NCI-H82 treated with DMSO at 0.1 percent for 48 hours (cell line): ENCODE measurements around the gene TTLL13.
"Not testable (repeated sequence)": the region's sequence is repeated elsewhere in the genome, so short reads cannot be mapped to it uniquely, and the experiment has no call there.

Source experiments
- DNase-seq: peaks from one replicate; lab custom pipeline; 2025; ENCODE audit not compliant: unreplicated experiment; lab: John Stamatoyannopoulos, UW

TTLL13 gene

DNA sequence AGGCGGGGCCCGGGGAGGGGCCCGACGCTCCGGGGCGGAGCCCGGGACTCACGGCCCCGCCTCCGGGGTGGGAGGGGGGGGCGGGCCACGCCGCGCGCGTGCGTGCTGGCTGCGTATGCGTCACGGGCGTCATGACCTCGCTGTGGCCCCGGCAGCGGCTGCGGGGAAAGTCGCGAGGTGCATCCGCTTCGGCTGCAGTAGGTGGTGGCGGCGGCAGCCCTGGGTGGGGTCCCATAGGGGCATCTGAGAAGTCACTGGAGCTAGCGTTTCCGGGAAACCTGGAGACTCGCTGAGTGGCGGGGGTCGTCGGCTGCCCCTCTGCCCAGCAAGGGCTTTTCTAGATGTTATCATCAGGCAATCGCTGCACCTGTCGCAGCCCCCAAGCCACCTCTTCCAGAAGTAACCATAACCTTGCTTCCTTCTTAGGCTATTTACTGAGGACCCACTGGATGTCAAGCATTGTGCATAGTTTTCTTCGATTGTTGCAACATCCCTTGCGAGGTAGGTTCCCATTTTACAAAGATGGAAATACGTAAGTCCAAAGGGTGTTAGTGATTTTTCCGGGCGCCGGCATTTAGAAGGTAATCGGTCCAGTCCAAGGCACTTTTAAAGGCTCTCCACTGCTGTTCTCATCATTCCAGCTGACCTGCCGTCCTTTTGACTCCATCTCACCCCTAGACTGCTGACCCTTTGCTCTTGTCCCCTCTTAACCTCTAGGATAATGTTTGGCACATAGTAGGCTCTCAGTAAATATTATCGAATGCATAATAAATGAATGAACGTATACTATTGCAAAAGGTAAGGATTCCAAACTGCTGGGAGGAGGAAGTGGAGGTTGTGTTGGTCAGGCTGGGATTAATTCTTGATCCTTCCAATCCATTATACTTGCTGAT, 15.0 kb upstream of the TTLL13 start, which contains the start of gene GDPGP1:
TSS of gene GDPGP1 (plus strand) at position 114 of the 893 bp plus-strand sequence. CDS start 6,700 bp downstream, outside the sequence.
- DNase-seq, result no peak

DNA sequence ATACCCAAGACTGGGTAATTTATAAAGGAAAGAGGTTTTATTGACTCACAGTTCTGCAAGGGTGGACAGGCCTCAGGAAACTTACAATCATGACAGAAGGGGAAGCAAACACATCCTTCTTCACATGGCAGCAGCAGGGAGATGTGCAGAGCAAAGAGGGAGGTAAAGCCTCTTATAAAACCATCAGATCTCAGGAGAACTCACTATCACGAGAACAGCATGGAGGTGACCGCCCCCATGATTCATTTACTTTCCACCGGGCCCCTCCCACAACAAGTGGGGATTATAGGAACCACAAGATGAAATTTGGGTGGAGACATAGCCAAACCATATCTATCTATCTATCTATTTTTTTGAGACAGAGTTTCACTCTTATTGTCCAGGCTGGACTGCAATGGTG, 10.0 kb upstream of the TTLL13 start:
- no peak for DNase-seq

DNA sequence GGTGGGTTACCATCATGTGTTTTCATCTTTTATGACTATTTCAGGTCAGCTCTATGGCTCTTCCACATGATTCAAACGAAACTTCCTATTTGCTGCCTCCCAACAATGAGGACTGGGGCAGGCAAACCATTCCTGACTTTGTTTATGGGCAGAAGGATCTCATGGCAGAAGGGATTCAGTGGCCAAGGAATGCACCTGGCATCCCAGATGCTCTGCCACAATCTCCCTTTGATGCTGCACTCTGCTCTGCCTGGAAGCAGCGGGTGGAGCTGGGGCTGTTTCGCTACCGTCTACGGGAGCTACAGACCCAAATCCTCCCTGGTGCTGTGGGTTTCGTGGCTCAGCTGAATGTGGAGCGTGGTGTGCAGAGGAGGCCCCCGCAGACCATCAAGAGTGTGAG, 8.5 kb upstream of the TTLL13 start:
- DNase-seq, result no peak

DNA sequence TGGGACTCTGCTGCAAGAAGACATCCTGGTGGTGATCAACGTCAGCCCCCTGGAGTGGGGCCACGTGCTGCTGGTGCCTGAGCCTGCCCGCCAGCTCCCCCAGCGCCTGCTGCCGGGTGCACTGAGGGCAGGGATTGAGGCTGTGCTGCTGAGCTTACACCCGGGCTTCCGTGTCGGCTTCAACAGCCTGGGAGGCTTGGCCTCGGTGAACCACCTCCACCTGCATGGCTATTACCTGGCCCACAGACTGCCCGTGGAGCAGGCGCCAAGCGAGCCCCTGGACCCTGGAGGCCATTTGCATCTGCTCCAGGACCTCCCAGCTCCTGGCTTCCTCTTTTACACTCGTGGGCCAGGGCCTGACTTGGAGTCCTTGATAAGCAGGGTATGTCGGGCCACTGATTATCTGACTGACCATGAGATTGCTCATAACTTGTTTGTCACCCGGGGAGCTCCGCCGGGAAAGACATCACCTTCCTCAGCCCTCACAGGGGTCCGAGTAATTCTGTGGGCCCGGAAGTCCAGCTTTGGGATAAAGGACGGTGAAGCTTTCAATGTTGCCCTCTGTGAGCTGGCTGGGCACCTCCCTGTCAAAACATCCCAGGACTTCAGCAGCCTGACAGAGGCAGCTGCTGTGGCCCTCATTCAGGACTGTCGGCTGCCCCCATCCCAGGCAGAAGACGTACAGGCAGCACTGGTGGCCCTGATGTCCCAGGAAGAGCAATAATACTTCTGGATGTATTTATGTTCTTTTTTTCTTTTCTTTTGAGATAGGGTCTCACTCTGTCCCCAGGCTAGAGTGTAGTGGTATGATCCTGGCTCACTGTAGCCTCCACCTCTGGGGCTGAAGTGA, 7.8 kb upstream of the TTLL13 start:
- no peak for DNase-seq

DNA sequence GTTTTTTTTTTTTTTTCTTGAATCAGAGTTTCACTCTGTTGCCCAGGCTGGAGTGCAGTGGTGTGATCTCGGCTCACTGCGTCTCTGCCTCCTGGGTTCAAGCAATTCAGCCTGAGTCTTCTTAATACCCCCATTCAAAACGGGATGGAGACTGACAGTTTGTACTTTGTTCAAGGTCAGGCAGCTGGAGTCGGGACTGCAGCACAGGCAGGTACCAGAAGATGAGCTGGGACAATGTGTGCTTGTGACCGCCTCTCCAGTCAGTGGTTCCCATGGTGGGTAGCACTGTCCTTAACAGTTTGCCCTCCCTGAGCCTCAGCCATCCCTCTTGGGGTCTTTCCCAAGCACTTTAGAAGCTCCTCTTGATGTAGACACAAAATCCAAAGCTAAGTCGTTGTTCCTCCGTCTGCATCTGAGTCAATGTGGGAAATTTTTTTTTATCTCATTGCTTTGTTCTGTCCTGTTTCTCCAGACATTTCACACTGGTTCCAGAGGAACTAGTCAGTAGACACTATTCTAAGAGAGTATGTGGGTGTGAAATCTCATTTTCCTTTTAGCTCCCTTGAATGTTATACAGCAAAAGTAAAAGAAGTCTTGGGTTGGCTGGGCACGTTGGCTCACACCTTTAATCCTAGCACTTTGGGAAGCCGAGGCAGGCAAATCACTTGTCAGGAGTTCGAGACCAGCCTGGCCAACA, 5.3 kb upstream of the TTLL13 start:
- DNase-seq, result no peak

DNA sequence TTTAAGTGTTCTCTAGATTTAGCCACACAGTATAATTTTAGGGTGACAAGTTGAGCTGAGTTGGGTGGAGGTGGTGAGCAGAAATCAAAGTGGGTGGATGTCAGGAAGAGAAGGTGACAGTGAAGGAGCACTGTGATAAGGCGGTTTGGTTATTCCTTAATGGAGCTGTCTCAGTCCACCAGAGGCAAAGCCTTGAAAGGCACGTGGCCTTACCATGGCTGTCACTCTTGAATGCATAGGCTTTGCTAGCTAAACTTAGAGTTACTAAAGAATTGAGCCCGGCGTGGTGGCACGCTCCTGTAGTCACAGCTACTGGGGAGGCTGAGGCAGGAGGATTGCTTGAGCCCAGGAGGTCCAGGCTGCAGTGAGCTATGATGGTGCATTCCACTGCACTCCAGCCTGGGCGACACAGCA, 560 bp upstream of the TTLL13 start:
- DNase-seq, result no peak

DNA sequence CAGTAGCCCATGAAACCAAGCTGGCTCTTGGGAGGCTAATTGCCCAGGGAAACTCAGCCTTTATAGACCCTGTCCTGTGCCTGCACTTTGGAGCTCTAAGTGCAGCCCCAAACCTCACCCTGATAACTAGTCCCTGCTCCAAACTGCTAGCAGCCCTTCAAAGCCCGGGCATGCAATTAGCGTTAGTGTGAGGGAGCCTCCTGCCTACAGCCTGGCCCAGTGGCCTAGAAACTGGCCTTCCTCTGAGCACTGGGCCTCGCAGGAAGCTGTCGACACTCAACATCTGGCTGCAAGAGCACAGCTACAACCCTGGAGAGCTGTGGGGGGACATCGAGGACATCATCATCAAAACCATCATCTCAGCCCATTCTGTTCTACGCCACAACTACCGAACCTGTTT, 8.4 kb downstream of the TTLL13 start:
- DNase-seq, result no peak

DNA sequence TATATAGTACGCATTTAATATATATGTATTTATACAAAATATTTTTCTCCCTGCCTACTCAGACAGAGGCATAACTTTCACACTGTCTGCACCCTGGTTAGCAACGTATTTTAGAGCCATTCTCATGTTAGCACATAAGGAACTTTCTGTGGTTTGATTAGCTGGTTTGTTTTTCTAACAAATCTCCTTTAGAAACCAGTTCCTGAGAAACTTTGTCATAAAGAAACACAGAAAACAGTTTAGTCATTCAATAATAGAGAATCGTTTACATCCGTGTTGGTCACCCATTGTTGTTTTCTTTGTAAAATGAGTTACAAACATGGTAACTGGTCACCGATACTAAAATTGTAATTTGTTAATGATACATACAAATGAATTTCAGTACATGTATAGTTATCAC, 10.2 kb downstream of the TTLL13 start:
- DNase-seq, result no peak

DNA sequence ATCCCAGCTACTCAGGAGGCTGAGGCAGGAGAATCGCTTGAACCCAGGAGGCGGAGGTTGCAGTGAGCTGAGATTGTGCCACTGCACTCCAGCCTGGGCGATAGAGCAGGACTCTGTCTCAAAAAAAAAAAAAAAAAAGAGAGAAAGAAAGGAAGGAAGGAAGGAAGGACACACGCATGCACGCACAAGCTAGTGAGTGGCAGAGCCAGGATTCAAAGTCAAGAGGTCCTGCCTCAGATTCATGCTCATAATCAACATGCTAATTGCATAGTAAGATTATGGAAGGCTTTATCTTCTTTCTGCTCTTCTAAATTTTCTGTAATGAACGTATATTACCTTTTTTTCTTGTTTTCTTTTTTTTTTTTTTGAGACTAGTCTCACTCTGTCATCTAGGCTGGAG, 11.4 kb downstream of the TTLL13 start:
- DNase-seq, result not testable (repeated sequence)

DNA sequence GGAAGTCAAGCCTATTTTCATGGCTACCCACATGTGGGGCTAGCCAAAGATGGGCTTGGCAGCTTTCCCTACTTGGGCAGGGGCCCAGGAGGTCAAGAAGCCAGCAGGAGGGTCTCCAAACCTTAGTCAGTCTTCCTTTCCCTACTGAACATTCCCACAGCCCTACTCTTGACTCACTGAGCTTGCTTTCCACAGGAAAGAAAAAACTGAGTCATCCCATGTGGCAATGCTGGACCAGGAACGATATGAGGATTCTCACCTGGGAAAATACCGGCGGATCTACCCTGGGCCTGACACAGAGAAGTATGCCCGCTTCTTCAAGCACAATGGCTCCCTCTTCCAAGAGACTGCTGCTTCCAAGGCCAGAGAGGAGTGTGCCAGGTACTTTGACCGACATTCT, 12.5 kb downstream of the TTLL13 start:
- no peak for DNase-seq

DNA sequence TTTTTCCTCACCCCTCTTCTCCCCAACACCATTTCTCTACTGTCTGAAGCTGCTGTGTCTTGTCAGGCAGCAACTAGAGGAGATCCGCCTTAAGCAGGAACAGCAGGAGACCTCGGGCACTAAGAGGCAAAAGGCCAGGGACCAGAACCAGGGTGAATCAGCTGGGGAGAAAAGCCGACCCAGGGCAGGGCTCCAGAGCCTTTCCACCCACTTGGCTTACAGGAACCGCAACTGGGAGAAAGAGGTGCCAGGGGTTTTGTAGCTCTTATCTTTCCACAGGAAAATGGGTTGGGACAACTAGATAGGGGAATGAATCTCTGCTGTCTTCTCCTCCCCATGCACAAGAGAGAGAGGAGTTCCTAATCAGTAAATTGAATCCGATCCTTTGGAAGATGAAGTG, 13.1 kb downstream of the TTLL13 start:
- DNase-seq, result no peak

DNA sequence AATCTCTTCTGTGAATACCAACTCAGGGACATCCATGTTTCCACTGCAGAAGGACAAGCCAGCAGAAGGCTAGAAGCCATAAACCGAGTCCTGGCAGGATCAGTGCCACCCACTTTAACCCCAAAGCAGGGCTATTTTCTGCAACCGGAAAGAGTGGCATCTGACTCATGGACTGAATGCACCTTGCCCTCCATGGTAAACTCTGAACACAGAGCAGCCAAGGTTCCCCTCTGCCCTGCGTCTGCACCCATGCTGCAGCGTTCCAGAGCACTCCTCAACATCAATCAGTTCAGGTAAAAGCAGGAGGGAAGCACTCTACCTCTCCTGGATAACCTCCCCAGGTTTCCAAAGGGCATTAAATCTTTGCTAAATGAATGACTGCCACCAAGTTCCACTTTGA, 15.3 kb downstream of the TTLL13 start:
- no peak for DNase-seq

DNA sequence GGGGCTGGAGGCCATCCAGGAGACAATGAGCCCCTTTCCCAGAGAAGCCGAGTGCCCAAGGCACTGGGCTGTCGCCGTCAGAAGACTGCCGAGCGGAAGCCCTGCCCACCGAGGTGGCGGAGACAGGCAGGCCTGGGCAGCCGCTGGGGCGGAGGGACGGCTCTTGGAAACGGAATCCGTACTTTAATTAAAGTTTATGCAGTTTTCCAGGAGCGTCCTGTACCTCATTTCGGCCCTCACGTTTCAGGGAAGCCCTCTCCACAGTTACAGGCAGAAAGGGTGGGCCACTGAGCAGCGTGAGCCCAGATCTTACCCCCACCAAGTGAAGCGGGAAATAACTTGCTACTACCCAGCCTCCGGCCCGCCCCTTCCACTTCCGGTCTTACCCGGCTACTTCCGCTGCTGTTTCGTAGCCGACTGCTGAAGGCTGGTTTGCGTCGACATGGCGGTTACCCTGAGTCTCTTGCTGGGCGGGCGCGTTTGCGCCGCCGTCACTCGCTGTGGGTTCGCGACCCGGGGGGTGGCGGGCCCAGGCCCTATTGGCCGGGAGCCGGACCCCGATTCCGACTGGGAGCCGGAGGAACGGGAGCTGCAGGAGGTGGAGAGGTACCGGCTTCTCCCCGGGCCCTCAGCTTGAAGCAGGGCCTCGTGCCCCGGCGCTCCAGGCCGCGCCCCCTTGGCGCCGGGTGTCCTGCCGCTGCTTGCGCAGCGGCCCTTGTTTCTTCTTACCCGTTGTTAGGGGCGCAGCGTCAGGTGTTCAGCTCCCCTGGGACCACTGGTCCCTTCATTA, 16.1 kb downstream of the TTLL13 start, which contains the start of gene NGRN:
TSS of gene NGRN (plus strand) at position 402 of the 790 bp plus-strand sequence. CDS start at position 443, 41 bp downstream.
- DNase-seq, result peak; percentile 73

DNA sequence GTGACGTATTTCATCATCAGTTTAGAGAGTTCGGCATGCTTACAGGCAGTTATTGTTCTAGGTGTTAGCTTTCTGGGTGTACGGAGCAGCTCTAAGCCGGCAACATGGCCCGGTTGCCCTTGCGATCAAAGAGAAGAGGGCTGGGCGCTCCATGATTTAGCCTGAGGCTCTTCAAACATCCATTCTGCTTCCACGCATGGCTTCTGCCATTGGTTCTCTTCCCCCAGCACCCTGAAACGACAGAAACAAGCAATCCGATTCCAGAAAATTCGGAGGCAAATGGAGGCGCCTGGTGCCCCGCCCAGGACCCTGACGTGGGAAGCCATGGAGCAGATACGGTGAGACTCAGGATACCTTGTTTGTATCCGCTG, 16.7 kb downstream of the TTLL13 start:
- no peak for DNase-seq

DNA sequence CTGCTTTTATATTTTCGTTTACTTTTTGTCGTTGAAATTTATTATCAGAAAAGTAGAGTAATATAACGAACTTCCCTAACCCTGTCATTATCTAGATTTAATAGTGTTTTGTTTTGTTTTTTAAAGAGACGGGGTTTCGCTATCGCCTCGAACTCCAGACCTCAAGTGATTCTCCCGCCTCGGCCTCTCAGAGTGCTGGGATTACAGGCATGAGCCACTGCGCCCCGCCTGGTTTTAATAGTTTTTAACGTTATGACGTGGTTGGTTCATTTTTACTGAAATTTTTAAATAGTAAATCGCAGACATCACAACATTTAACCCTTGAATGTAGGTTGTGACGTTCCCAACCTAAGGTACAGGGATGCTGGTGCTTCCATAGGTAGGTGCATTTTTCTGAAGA, 17.1 kb downstream of the TTLL13 start:
- DNase-seq, result no peak

DNA sequence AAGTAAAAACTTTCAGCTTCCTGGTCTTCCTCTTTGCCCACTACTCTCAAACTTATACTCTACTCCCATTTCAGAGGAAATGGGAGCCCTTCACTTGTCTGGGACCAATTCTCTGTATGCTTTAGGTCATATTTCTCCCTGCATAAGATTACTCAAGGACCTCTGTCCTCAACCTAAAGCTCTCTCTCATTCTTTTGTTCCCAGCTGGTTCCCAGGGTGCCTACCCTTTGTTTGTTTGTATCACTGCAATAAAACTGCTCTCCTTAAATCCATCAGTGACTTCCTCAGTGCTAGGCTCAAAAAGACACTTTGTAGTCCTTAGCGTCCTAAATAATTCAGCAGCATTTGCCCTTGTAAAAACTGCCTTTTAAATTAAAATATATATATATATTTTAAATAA, 19.1 kb downstream of the TTLL13 start:
- no peak for DNase-seq

DNA sequence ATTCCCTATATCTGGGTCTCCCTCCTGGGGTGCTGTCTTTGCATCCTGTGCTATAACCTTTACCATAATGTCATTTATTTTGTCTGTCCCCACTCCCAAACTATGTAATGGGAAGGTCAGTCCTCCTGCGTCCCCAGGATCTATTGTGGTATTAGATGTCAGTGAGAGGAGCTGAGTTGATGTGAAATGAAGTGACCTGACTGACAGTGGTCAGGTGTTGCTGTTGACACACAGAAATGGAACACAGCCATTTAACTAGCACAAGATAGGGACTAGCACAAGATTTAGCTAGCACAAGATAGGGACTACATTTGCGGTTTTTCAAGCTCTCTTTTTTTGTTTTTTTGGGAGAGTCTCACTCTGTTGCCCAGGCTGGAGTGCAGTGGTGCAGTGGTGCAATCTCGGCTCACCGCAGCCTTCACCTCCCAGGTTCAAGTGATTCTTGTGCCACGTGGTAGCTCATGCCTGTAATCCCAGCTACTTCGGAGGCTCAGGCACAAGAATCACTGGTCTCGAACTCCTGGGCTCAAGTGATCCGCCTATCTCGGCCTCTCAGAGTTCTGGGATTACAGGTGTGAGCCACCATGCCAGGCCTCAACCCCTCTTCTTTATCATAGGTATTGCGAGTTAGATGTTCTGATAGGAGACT, 21.3 kb downstream of the TTLL13 start:
- no peak for DNase-seq

DNA sequence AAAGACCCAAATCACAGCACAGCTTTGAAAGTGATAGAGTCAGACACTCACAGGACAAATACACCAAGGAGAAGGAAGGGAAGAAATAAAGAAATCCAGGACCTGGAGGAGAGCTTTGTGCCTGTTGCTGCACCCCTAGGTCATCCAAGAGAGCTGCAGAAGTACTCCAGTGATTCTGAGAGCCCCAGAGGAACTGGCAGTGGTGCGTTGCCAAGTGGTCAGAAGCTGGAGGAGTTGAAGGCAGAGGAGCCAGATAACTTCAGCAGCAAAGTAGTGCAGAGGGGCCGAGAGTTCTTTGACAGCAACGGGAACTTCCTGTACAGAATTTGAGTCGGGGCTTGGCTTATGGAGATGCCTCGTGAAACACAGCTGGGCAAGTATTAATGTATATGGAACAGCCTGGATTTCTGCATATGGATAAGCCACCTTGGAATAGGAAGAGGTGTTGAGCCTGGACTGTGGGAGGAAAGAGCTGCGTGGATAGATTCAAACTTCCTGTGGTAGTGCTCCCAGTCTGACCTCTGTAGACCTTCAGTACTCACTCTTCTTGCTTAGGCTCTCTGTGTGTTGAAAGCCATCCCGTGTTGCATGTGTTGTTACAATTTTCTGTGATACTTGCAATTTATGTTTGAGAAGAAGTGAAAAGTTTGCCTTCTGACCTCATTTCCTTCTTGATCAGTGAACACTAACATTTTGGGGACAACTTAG, 22.3 kb downstream of the TTLL13 start:
- DNase-seq, result no peak

DNA sequence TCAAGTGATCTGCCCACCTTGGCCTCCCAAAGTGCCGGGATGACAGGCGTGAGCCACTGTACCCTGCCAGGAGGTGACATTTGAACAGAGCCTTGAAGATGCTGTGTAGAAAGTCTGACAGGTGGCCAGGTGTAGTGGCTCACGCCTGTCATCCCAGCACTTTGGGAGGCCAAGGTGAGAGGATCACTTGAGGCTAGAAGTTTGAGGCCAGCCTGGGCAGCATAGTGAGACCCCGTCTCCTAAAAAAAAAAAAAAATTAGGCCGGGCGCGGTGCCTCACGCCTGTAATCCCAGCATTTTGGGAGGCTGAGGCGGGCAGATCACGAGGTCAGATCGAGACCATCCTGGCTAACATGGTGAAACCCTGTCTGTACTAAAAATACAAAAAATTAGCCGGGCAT, 29.1 kb downstream of the TTLL13 start:
- not testable (repeated sequence) for DNase-seq
